ENCODE measurements around the gene ZNF236.

GRCh38 chr18:76903386-76903785 lies 81.0 kb downstream of the ZNF236 start:
- TF ChIP-seq CTCF (IDR thresholded peaks at IDR 0.05) (no peak), POLR2A (IDR thresholded peaks at IDR 0.05) (no peak)

All from tibial nerve (tissue), 3 donors.